T-helper 2 cell treated with Interferon-gamma antibody and Interleukin-4, amounts not matched to agents 5 μg/mL and 100 μg/mL, for 36 hours (primary cell): ENCODE results near the gene AHI1.
"Not testable (repeated sequence)": the region's sequence is repeated elsewhere in the genome, so short reads cannot be mapped to it uniquely, and the experiment has no call there.

ENCODE experiments used
- DNase-seq: peaks from one replicate; pipeline ENCODE4 v3.0.0; 2021; ENCODE audit warnings: low spot score
- H3K27ac Mint-ChIP-seq: one replicate; pipeline ENCODE4 v1.8.0; 2021; ENCODE audit warnings: mild to moderate bottlenecking, mixed read lengths
- H3K27me3 Mint-ChIP-seq: one replicate; pipeline ENCODE4 v1.8.0; 2021; ENCODE audit warnings: low read depth, mixed read lengths
- H3K36me3 Mint-ChIP-seq: one replicate; pipeline ENCODE4 v1.8.0; 2021; ENCODE audit warnings: low read depth, mixed read lengths
- H3K4me1 Mint-ChIP-seq: one replicate; pipeline ENCODE4 v1.8.0; 2021; ENCODE audit warnings: low read depth, mixed read lengths
- H3K4me3 Mint-ChIP-seq: one replicate; pipeline ENCODE4 v1.8.0; 2022; ENCODE audit warnings: mild to moderate bottlenecking, moderate library complexity, mixed read lengths
- H3K9me3 Mint-ChIP-seq: one replicate; pipeline ENCODE4 v1.8.0; 2021; ENCODE audit warnings: mixed read lengths

Gene AHI1

DNA sequence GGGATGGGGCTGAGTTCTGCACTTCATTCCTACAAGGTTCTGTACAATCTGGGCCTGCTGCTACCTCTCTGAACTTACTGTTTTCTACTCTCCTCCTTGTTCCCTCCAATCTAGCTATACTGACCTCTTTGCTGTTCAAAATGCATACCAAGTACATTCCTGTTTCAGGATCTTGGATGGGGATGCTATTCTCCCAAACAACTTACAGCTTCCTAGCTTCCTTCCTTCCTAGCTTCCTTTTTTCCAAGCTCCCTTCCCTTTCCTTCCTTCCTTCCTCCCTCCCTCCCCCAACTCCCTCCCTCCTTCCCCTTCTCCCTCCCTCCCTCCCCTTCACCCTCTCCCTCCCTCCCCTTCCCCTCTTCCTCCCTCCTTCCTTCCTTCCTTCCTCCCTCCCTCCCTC, 117.9 kb downstream of the AHI1 start:
- no peak overlapping the region for H3K4me3 Mint-ChIP-seq
- no peaks in the 10 kb centered on the region for H3K9me3 Mint-ChIP-seq
- H3K36me3 Mint-ChIP-seq, result peaks cover 4% of the 10 kb centered on the region
- no peak overlapping the region for H3K27ac Mint-ChIP-seq
- DNase-seq, result no peak
- no peaks in the 10 kb centered on the region for H3K27me3 Mint-ChIP-seq
- peaks cover 9% of the 10 kb centered on the region for H3K4me1 Mint-ChIP-seq

DNA sequence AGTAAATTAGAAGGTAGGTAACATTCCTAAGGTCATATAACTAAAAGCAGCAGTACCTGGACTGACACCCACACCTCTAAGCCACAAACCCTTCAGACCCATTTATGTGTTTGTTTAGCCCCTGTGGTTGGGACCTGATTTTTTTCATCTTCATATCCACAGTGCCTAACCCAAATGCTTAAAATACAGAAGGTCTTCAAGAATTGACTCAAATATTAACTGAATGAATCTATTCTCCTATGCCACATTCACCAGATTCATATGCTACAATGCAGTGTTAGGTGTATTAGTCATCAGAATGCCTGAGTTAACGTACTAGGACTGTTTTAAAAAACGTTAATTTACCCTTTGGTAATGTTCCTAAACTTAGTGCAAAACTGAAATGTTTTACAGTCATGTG, 124.8 kb downstream of the AHI1 start:
- Mint-ChIP-seq H3K4me1 (peaks cover 4% of the 10 kb centered on the region), H3K4me3 (no peak overlapping the region), H3K9me3 (peaks cover 18% of the 10 kb centered on the region), H3K36me3 (peaks cover 33% of the 10 kb centered on the region), H3K27ac (no peak overlapping the region), H3K27me3 (no peaks in the 10 kb centered on the region)
- no peak for DNase-seq

DNA sequence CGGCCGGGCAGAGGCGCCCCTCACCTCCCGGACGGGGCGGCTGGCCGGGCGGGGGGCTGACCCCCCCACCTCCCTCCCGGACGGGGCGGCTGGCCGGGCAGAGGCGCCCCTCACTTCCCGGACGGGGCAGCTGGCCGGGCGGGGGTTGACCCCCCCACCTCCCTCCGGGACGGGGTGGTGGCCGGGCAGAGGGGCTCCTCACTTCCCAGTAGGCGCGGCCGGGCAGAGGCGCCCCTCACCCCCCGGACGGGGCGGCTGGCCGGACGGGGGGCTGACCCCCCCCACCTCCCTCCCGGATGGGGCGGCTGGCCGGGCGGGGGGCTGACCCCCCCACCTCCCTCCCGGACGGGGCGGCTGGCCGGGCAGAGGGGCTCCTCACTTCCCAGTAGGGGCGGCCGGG, 133.9 kb downstream of the AHI1 start:
- not testable (repeated sequence) for DNase-seq, H3K4me1 Mint-ChIP-seq, H3K4me3 Mint-ChIP-seq, H3K27me3 Mint-ChIP-seq, H3K27ac Mint-ChIP-seq
- Mint-ChIP-seq H3K9me3 (peaks cover 47% of the 10 kb centered on the region), H3K36me3 (peaks cover 23% of the 10 kb centered on the region)

DNA sequence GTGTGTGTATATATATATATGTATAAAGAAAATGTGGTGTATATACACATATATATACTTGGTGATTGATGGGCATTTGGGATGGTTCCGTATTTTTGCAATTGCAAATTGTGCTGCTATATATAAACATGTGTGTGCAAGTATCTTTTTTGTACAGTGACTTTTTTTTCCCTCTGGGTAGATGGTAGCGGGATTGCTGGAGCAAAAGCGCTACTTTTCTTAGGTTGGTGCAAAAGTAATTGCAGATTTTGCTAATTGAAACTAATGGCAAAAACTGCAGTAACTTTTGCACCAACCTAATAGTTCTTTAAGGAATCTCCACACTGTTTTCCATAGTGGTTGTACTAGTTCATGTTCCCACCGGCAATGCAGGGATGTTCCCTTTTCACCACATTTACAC, 135.4 kb downstream of the AHI1 start:
- H3K4me1 Mint-ChIP-seq, result peaks cover 12% of the 10 kb centered on the region

DNA sequence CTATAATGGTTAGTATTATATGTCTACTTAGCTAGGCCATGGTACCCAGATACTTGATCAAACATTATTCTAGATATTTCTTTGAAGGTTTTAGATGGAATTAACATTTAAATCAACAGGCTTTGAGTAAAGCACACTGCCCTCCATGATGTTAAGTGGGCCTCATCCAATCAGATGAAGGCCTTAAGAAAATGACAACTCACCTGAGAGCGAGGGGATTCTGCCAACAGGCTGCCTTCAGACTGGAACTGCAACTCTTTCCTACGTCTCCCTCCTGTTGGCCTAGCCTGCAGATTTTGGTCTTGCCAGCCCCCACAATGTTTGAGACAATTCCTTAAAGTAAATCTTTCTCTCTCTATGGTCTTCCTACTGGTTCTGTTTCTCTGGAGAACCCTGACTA, 137.3 kb downstream of the AHI1 start:
- Mint-ChIP-seq H3K27ac (no peak overlapping the region), H3K4me1 (peaks cover 12% of the 10 kb centered on the region), H3K36me3 (peaks cover 11% of the 10 kb centered on the region), H3K4me3 (no peak overlapping the region), H3K9me3 (peaks cover 16% of the 10 kb centered on the region), H3K27me3 (no peaks in the 10 kb centered on the region)
- DNase-seq, result no peak

More for the DNA sequence above, 135.4 kb downstream of the AHI1 start:
- Mint-ChIP-seq H3K27ac (no peak overlapping the region), H3K4me3 (no peak overlapping the region), H3K9me3 (peaks cover 35% of the 10 kb centered on the region), H3K36me3 (peaks cover 14% of the 10 kb centered on the region), H3K27me3 (no peaks in the 10 kb centered on the region)
- DNase-seq, result no peak

DNA sequence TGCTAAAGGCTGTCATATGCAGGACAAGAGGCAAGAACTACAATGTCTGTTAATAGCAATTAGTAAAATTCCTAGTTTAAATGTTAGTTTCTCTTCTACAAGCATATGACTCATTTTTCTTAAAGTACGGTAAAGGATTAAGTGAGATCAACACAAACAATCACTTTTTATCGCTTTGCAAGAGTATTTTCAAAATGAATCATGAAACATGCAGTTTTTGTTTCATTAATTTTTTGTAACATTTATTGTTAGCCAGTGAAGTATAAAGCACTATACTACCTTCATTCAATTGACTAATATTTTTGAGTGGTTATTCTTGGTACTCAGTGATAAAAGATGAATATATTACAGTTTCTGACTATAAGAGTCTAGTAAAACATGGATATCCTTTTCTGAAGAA, 138.6 kb downstream of the AHI1 start:
- H3K4me1 Mint-ChIP-seq, result peaks cover 12% of the 10 kb centered on the region
- H3K27ac Mint-ChIP-seq, result no peak overlapping the region
- peaks cover 11% of the 10 kb centered on the region for H3K9me3 Mint-ChIP-seq
- no peaks in the 10 kb centered on the region for H3K27me3 Mint-ChIP-seq
- no peak for DNase-seq
- H3K36me3 Mint-ChIP-seq, result peaks cover 6% of the 10 kb centered on the region
- peak overlapping the region; percentile 19 for H3K4me3 Mint-ChIP-seq

DNA sequence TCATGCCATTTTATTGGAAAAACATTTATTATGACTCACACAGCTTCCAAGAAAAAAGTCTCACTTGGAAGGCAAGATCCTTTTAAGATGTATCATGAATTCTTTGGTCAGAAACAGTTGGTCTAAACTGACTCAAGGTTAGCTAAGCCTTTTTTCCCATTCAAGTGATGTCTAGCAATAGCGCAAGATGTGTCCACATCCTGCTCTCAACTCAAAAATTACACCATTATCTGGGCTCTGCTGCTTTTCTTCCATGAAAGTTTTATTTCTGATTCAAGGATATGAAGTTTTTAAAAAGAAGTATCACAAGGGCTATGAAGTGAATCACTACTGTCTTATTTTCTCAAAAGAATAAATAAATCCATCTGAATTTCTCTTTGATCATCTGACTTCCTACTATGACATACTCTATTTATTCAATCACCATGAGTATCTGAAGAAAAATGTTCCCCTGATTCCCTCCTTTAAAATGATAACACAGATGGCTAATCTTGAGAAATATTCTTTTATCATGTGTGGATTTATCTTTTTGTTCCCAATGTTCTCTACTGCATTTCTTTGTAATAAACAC, 139.2 kb downstream of the AHI1 start:
- no peaks in the 10 kb centered on the region for H3K27me3 Mint-ChIP-seq
- no peak overlapping the region for H3K27ac Mint-ChIP-seq
- peaks cover 6% of the 10 kb centered on the region for H3K36me3 Mint-ChIP-seq
- DNase-seq, result no peak
- peaks cover 12% of the 10 kb centered on the region for H3K4me1 Mint-ChIP-seq
- H3K4me3 Mint-ChIP-seq, result peak overlapping the region; percentile 19
- peaks cover 11% of the 10 kb centered on the region for H3K9me3 Mint-ChIP-seq

DNA sequence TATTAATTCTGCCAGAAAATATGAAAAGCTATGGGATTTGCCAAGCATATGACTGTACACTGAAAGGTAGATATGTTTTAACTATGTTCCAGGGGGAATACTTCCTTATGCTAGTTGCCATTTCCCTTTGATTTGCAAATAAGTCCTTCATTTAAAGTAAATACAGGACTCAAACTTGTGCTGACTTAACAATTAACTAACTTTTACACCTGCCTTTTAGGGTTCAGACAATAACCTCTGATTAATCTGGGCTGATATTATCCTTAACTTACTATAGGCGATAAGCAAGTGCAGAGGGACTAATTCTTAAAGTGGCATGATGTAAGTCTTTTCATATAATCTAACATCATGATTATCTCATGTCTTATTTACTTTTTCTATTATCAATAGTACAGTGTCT, 143.1 kb downstream of the AHI1 start:
- no peak for DNase-seq
- Mint-ChIP-seq H3K36me3 (peaks cover 8% of the 10 kb centered on the region), H3K27ac (no peak overlapping the region), H3K27me3 (no peaks in the 10 kb centered on the region), H3K4me3 (no peak overlapping the region), H3K9me3 (no peaks in the 10 kb centered on the region), H3K4me1 (peaks cover 10% of the 10 kb centered on the region)

DNA sequence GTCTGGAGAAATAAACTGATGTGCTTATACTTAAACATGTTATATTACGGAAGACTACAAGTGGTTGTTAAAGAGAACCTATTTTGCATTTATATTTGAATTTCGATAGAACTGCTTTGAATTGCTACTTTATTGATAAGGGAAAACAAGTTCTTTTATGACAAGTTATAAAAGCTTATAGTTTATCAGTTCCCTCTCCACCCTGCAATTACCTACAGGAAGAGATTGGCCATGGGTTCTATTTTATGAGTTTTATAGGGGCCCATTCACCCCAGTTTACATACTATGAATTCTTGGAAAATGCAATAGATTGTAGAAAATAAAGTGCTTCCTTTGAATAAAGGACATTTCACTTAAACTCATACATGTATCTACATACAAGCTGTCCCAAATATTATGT, 144.4 kb downstream of the AHI1 start:
- no peaks in the 10 kb centered on the region for H3K27me3 Mint-ChIP-seq
- no peak overlapping the region for H3K4me3 Mint-ChIP-seq
- H3K9me3 Mint-ChIP-seq, result no peaks in the 10 kb centered on the region
- H3K27ac Mint-ChIP-seq, result no peak overlapping the region
- no peaks in the 10 kb centered on the region for H3K4me1 Mint-ChIP-seq
- DNase-seq, result no peak
- H3K36me3 Mint-ChIP-seq, result peaks cover 6% of the 10 kb centered on the region

DNA sequence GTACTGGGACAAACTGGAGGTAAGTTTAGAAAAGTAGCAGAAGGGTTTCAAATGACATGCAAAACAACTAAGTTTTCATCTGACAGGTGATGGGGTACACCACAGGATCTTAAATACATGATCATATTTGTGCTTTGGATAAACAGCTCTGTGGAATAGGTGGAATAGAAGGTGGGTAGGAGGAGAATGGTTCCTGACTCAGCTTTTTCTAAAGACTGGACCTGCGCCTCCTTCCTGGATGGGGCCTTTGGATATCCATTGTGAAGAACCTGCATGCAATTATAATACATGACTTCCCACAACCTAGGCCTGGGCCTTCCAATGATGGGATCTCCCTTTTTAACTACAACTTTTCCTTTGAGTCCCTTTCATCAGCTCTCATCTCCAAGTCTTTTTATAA, 145.9 kb downstream of the AHI1 start:
- Mint-ChIP-seq H3K36me3 (peaks cover 6% of the 10 kb centered on the region), H3K4me3 (no peak overlapping the region), H3K27me3 (no peaks in the 10 kb centered on the region), H3K27ac (no peak overlapping the region), H3K4me1 (peaks cover 4% of the 10 kb centered on the region), H3K9me3 (no peaks in the 10 kb centered on the region)
- no peak for DNase-seq

DNA sequence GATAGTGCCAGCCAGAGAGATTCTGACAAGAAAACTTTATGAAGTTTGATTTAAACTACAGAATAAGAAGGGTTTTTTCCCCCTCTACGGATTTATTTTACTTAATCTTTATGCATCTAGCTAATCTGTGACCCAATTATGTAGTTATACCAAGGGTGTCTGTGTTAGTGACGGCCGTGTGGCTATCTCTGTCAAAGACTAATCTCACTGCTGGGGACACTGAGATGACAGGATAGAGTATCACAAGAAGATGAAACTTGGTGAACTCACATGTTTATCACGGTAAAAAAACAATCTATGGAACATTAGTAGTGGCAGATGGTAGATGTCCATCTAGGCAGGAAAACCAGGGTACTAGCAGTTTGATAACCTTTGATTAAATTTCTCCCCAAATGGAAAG, 149.7 kb downstream of the AHI1 start:
- H3K4me1 Mint-ChIP-seq, result peaks cover 6% of the 10 kb centered on the region
- H3K27me3 Mint-ChIP-seq, result no peaks in the 10 kb centered on the region
- H3K27ac Mint-ChIP-seq, result no peak overlapping the region
- peaks cover 12% of the 10 kb centered on the region for H3K36me3 Mint-ChIP-seq
- no peak for DNase-seq
- peaks cover 4% of the 10 kb centered on the region for H3K9me3 Mint-ChIP-seq
- no peak overlapping the region for H3K4me3 Mint-ChIP-seq

DNA sequence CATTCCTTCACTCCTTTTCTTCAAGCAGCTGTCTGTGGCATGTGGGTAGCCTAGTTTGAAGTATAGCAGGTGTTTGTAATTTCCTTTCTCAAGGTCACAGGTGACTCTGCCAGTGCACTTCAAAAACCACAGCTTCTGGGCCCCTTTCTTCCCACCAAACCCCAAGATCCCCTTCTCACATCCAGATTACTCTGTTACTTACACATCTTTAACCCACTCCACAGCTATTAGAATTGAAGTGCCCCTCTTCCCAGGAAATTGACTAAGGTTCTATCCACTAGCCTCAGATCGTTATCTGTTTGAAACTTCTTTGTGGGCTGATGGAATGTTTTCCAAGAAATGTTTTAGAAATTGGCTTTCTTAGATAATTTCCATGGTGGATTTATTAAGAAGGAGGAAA, 150.8 kb downstream of the AHI1 start:
- Mint-ChIP-seq H3K27me3 (no peaks in the 10 kb centered on the region), H3K36me3 (peaks cover 14% of the 10 kb centered on the region)

DNA sequence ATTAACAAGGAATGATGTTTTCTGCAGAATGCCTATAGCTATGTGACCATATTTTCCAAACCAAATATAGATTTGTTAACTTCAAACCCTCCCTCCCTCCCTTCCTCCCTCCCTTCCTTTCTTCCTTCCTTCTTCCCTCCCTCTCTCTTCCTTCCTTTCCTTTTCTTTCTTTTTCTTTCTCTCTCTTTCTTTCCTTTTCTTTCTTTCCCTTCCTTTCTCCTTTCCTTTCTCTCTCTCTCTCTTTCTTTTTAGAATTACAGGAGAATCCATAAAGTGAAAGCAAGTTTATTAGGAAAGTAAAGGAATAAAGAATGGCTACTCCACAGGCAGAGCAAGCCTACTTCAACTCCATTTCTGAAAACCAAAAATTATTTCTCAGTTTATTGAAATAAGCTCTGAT, 153.0 kb downstream of the AHI1 start:
- Mint-ChIP-seq H3K27ac (no peak overlapping the region), H3K36me3 (peaks cover 12% of the 10 kb centered on the region), H3K4me1 (peaks cover 6% of the 10 kb centered on the region), H3K9me3 (peaks cover 4% of the 10 kb centered on the region), H3K27me3 (no peaks in the 10 kb centered on the region), H3K4me3 (no peak overlapping the region)
- no peak for DNase-seq

More for the DNA sequence above, 150.8 kb downstream of the AHI1 start:
- H3K27ac Mint-ChIP-seq, result no peak overlapping the region
- peaks cover 6% of the 10 kb centered on the region for H3K4me1 Mint-ChIP-seq
- DNase-seq, result no peak
- H3K9me3 Mint-ChIP-seq, result peaks cover 4% of the 10 kb centered on the region
- H3K4me3 Mint-ChIP-seq, result no peak overlapping the region

DNA sequence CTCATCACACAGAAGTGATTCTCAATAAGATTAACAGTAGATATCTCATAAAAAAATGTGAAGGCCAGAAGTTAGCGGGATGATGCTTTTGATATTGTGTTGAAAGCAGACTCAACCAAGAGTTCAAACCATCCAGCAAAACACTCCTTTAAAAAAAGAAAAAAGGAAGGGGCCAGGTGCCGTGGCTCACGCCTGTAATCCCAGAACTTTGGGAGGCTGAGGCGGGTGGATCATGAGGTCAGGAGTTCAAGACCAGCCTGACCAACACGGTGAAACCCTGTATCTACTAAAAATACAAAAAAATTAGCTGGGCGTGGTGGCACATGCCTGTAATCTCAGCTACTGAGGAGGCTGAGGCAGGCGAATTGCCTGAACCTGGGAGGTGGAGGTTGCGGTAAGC, 157.6 kb downstream of the AHI1 start:
- H3K27ac Mint-ChIP-seq, DNase-seq, H3K4me1 Mint-ChIP-seq, H3K27me3 Mint-ChIP-seq, H3K4me3 Mint-ChIP-seq, H3K36me3 Mint-ChIP-seq, H3K9me3 Mint-ChIP-seq: not testable (repeated sequence)

DNA sequence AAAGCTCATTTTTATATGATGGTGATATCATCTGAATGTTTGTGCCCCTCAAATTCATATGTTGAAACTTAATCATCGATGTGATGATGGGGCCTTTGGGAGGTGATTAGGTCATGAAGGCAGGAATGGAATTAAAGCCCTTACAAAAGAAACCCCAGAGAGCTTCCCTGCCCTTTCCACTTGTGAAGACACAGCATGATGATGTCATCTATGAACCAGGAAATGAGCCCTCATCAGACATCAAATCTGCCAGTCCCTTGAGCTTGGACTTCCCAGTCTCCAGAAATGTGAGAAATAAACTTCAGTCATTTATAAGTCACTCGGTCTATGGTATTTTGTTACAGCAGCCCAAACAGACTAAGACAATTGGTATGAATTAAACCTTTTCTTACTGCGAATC, 163.4 kb downstream of the AHI1 start:
- H3K4me1 Mint-ChIP-seq, result peaks cover 6% of the 10 kb centered on the region
- no peaks in the 10 kb centered on the region for H3K27me3 Mint-ChIP-seq
- DNase-seq, result no peak
- peaks cover 12% of the 10 kb centered on the region for H3K36me3 Mint-ChIP-seq
- no peak overlapping the region for H3K27ac Mint-ChIP-seq
- H3K4me3 Mint-ChIP-seq, result no peak overlapping the region
- H3K9me3 Mint-ChIP-seq, result peaks cover 6% of the 10 kb centered on the region
